NCI-H524 (cell line): ENCODE data around the gene PRPF40B.

ENCODE experiments used
- DNase-seq, 2 experiments: peaks; one replicate each; lab custom pipeline; 2025; lab: John Stamatoyannopoulos, UW

Gene PRPF40B

GRCh38 chr12:49659753-49660152, 36.4 kb downstream of the PRPF40B start:
- DNase-seq, result no peak

GRCh38 chr12:49661191-49661590, 37.8 kb downstream of the PRPF40B start:
- DNase-seq, result no peak

GRCh38 chr12:49661746-49662145, 38.4 kb downstream of the PRPF40B start:
- no peak for DNase-seq

- DNase-seq, result peak in 1 of 2 experiments; percentile 30
Measured at GRCh38 chr12:49662998-49663843, 39.9 kb downstream of the PRPF40B start.

GRCh38 chr12:49664167-49664566, 40.8 kb downstream of the PRPF40B start:
- no peak for DNase-seq

- no peak for DNase-seq
Measured at GRCh38 chr12:49664591-49665239, 41.4 kb downstream of the PRPF40B start.

GRCh38 chr12:49665384-49665783, 42.0 kb downstream of the PRPF40B start:
- no peak for DNase-seq

- DNase-seq, result no peak
Measured at GRCh38 chr12:49666176-49666575, 42.8 kb downstream of the PRPF40B start.

- DNase-seq, result no peak
Measured at GRCh38 chr12:49667325-49668090, 44.1 kb downstream of the PRPF40B start.

GRCh38 chr12:49669796-49670195, 46.4 kb downstream of the PRPF40B start:
- no peak for DNase-seq

- no peak for DNase-seq
Measured at GRCh38 chr12:49671031-49671765, 47.8 kb downstream of the PRPF40B start.

- no peak for DNase-seq
Measured at GRCh38 chr12:49672301-49673217, 49.2 kb downstream of the PRPF40B start.

GRCh38 chr12:49673446-49674317, 50.3 kb downstream of the PRPF40B start:
- peak; percentile 77 to 90 for DNase-seq

- peak in 1 of 2 experiments; percentile 9 for DNase-seq
Measured at GRCh38 chr12:49674318-49674981, 51.1 kb downstream of the PRPF40B start.

- no peak for DNase-seq
Measured at GRCh38 chr12:49675137-49675536, 51.8 kb downstream of the PRPF40B start.

- DNase-seq, result no peak
Measured at GRCh38 chr12:49678711-49679110, 55.4 kb downstream of the PRPF40B start.

- no peak for DNase-seq
Measured at GRCh38 chr12:49680075-49680474, 56.7 kb downstream of the PRPF40B start.

GRCh38 chr12:49683599-49684309, 60.4 kb downstream of the PRPF40B start:
- no peak for DNase-seq
